Stimulated activated CD4-positive, alpha-beta T cell treated with anti-CD3 and anti-CD28 coated beads, TNF-alpha, amount 100 ng/mL, for 4 hours (primary cell): Measurements from ENCODE around the gene HIGD2B.
"Not testable (repeated sequence)": the region's sequence is repeated elsewhere in the genome, so short reads cannot be mapped to it uniquely, and the experiment has no call there.

ENCODE experiments used
- DNase-seq, 3 experiments: peaks; one replicate each; pipeline ENCODE4 v3.0.0-alpha.2; 2020; ENCODE audit warnings: low read depth in 3 of 3

Gene HIGD2B

GRCh38 chr15:72685925-72686794 is at the start of gene HIGD2B, which contains the start of gene BBS4:
Gene HIGD2B, minus strand, starts transcription at chr15:72686182. Its CDS starts 9,808 bp downstream, at chr15:72676374.
Gene BBS4, plus strand, starts transcription at chr15:72686207. Its CDS starts 21 bp downstream, at chr15:72686228.
- DNase-seq, result peak; percentile 57 to 67 (median 65)

GRCh38 chr15:72735111-72735510 is 49.1 kb upstream of the HIGD2B start:
- no peak for DNase-seq

GRCh38 chr15:72733941-72734738 is 48.2 kb upstream of the HIGD2B start:
- no peak for DNase-seq

GRCh38 chr15:72732516-72732915 is 46.5 kb upstream of the HIGD2B start:
- no peak for DNase-seq

- no peak for DNase-seq
Measured at GRCh38 chr15:72732086-72732485, 46.1 kb upstream of the HIGD2B start.

- no peak for DNase-seq
Measured at GRCh38 chr15:72728821-72729220, 42.8 kb upstream of the HIGD2B start.

- DNase-seq, result not testable (repeated sequence)
Measured at GRCh38 chr15:72728249-72728648, 42.3 kb upstream of the HIGD2B start.

- no peak for DNase-seq
Measured at GRCh38 chr15:72727154-72727553, 41.2 kb upstream of the HIGD2B start.

- DNase-seq, result not testable (repeated sequence)
Measured at GRCh38 chr15:72725851-72726250, 39.9 kb upstream of the HIGD2B start.

- no peak for DNase-seq
Measured at GRCh38 chr15:72725446-72725845, 39.5 kb upstream of the HIGD2B start.

GRCh38 chr15:72724028-72724427 is 38.0 kb upstream of the HIGD2B start:
- DNase-seq, result no peak

- peak; percentile 34 to 39 (median 38) for DNase-seq
Measured at GRCh38 chr15:72722071-72722696, 36.2 kb upstream of the HIGD2B start.

GRCh38 chr15:72708551-72709303 is 22.7 kb upstream of the HIGD2B start:
- not testable (repeated sequence) for DNase-seq

- DNase-seq, result no peak
Measured at GRCh38 chr15:72706266-72706665, 20.3 kb upstream of the HIGD2B start.

GRCh38 chr15:72700076-72700475 is 14.1 kb upstream of the HIGD2B start:
- no peak for DNase-seq

GRCh38 chr15:72698938-72699337 is 13.0 kb upstream of the HIGD2B start:
- no peak for DNase-seq

GRCh38 chr15:72690938-72691337 is 5.0 kb upstream of the HIGD2B start:
- DNase-seq, result no peak

- no peak for DNase-seq
Measured at GRCh38 chr15:72688697-72689096, 2.7 kb upstream of the HIGD2B start.

GRCh38 chr15:72685301-72685924 is 569 bp downstream of the HIGD2B start:
- no peak for DNase-seq

GRCh38 chr15:72682772-72683171 is 3.2 kb downstream of the HIGD2B start:
- DNase-seq, result no peak

- DNase-seq, result no peak
Measured at GRCh38 chr15:72680931-72681330, 5.1 kb downstream of the HIGD2B start.
